D341Med (cell line): ENCODE measurements around the gene SPOCK1.
A peak's percentile ranks its signal among the peaks of the same experiment; 100 is the strongest.

Source experiments
- DNase-seq: peaks from one replicate; pipeline ENCODE4 v3.0.0; 2012; ENCODE audit warnings: low spot score

The SPOCK1 gene

DNA sequence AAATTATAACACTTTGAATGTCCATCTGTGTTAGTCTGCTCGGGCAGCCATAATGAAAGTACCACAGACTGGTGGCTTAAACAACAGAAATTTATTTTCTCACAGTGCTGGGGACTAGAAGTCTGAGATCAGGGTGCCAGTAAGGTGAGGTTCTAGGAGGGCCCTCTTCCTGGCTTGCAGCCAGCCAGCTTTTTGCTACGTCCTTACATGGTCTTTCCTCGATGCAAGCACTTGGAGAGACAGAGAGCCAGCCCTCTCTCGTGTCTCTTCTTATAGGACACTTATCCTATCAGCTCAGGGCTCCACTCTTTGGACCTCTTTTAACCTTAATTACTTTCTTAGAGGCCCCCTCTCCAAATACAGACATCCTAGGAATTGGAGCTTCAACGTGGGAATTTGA lies 351.8 kb downstream of the SPOCK1 start:
- DNase-seq, result no peak

DNA sequence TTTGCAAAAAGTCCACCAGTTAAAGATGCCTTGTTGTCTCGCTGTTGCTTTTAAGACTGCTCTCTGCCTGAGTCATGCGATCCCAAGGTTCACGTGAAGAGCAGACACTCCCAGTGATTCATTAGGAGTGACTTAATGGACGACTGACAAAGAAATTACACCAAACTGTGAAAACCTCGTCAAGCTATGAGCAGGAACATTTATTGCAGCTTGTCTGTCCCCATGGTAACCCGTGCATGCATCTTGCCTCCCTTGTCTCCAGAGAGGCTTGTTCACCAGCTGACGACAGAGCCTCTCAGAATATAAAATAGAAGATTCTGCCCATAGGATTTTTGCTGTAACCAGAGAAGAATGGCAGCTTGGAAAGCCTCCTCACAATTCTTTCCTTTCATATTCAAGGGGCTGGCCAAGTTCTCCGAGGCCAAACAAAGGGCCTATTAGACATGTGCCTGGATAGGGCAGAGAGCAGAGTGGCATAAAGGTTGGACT lies 352.7 kb downstream of the SPOCK1 start:
- no peak for DNase-seq

DNA sequence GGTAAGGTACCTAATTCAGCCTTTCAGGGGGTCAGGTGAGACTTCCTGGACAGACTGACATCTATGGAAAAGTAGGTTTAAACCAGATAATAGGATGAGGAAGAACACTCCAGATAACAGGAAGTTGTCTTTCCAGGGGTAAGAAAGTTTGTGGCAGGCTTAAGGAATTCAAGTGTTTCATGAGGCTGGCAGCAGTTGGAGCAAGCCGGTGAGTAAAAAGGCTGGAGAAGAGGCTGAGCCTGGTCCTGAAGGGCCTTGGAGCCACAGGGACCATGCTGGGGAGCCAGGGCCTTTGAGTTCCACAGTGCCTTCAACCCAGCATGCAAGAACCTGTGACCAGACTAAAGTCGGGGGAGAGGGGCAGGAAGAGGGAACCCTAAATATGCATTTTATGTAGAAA lies 353.4 kb downstream of the SPOCK1 start:
- DNase-seq, result no peak

DNA sequence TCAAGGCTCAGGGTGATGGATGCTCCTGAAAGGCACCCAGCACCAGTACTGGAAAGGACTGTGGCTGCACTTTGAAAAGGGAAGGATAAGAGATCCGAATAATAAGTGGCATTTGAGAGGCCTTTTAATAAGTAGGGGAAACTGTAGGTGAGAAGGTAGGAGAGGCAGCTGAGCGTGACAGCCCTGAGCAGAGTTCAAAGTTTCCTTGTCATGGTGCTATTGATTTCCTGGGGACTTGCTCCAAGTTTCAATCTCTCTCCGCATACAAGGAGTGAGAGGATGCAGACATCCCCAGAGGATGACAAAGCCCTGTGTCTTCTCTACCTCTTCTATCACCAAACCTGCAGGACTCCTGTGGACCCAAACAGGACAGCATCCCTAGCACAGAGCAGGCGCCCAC lies 354.5 kb downstream of the SPOCK1 start:
- no peak for DNase-seq

DNA sequence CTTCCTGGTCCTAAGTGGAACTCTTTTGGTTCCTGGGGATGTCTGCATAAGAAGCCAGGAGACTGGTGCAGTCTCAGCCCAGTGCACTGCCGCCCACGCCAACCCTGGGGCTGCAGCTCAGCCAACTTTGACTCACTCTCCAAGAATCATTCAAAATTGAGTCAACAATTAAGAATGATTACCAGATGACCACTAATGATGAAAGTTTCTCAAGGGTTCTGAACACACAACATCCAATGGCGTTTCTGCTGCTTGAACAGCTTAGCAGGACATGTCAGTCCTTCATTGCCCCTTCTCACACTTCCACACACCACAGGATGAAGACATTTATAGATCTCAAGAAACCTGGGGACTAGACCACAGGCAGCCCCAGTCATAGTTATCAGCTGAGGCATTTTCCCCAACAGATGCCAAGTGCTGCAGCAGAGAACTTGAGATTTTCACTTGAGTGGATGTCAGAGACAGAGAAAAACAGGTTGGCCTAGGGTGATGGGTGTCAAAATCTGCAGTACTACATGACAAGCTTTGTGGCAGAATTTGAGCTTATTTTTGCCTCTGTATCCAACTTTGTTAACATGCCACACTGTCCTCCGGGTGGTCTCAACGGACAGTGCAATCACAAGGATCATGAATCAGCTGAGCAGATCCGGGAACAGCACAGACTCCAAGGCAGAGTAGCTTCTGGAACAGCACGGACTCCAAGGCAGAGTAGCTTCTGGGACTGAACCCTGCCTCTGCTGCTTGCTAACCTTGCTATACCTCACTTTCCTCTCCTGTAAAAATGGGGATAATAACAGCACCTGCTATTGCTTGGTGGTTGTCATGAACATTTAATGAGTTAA lies 356.1 kb downstream of the SPOCK1 start:
- DNase-seq, result no peak

- DNase-seq, result peak; percentile 82
Measured at GRCh38 chr5:137142346-137142745, 356.8 kb downstream of the SPOCK1 start.

- peak; percentile 62 for DNase-seq
Measured at GRCh38 chr5:137141779-137142178, 357.3 kb downstream of the SPOCK1 start.

GRCh38 chr5:137136991-137137632 lies 362.0 kb downstream of the SPOCK1 start:
- DNase-seq, result peak; percentile 47

- DNase-seq, result no peak
Measured at GRCh38 chr5:137134920-137135532, 364.1 kb downstream of the SPOCK1 start.

- DNase-seq, result no peak
Measured at GRCh38 chr5:137129886-137130680, 369.0 kb downstream of the SPOCK1 start.

GRCh38 chr5:137128012-137128411 lies 371.1 kb downstream of the SPOCK1 start:
- no peak for DNase-seq

- DNase-seq, result no peak
Measured at GRCh38 chr5:137126829-137127228, 372.3 kb downstream of the SPOCK1 start.

DNA sequence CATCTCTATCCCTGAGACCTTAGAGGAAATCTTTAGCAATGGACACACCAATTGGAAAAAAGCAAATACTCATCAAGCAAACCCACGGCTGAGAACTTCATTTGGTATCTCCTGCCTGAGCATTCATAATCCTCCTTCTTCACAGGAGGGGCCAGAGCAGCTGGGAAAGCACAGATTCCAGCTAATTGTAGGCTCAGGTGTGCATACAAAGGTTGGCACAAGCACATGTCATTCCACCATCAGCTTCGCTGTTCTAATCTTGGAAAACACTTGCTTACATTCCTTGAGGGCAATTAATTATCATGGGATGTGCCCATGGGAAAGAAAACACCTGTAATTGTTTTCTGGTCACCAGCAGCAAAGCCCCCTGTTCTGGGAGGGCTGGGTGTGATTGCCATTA lies 376.6 kb downstream of the SPOCK1 start:
- no peak for DNase-seq

DNA sequence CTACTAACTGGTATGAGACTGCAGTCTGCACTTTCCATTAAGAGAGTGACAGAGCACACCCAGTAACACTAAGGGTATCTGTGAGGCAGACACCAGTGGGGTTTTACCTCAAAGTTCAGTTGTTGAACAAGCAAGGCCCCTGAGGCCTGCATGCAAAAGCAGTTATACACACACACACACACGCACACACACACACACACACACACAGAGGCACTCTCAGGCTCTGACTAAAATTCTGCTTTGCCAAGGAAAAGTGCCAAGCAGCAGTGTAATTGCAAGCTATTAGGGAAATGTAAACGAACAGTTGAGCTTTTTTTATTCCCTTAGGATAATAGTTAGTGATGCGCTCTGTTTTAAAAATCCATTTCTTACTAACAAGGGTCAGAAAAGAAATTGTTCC lies 377.1 kb downstream of the SPOCK1 start:
- no peak for DNase-seq

- DNase-seq, result no peak
Measured at GRCh38 chr5:137119321-137119720, 379.8 kb downstream of the SPOCK1 start.

DNA sequence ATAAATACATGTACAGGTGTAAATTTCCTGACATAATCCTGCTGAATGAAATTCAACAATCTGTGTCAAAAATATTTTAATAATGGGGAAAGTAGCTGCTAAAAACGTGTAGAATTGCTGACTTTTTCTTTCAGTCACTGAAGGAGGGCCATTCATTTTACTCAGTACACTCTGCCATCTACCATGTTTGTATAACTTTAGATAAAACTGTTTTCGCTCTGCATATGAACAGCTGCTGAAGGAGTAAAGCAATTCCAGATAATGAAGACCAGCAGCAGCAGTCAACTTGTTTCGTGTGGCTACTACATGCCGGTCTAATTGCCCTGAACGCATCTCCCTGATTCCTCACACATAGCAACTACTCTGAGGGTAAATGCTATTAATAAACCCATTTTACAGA lies 380.5 kb downstream of the SPOCK1 start:
- DNase-seq, result no peak

DNA sequence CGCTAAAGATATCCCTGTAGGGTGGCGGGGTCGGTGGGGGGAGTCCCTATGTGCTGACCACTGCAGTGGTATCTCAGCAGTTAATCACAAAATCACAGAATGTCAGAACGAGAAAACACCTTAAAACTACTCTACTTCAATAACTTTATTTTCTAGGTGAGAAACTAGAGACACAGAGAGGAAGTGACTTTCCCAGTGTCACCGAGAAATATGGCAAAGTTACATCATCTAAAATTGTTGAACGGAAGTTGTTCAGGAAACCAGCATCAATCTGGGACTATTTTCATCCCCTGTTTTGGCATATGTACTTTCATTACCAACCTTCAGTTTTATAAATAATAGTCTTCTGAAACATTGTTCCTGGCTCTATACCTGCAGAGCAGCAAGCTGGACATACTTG lies 384.0 kb downstream of the SPOCK1 start:
- no peak for DNase-seq

- DNase-seq, result no peak
Measured at GRCh38 chr5:137114529-137114928, 384.6 kb downstream of the SPOCK1 start.

GRCh38 chr5:137113939-137114338 lies 385.2 kb downstream of the SPOCK1 start:
- no peak for DNase-seq

DNA sequence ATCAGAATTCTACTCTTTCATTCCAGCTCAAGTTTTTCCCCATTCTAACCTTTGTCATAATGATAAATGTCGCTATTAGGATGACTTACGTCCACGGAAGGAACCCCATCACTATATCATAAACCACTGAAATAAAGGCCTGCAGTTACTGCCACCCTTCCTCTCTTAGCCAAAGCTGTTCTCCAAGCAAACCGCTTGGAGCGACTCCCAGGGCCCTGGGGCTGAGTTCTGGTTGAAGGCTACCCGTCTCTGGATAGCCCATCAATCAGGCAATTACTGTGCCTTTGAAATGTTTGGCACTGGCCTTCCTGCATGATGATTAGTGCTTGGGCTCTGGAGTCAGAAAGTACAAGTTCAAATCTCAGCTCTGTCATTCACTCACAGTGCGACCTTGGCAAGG lies 386.0 kb downstream of the SPOCK1 start:
- DNase-seq, result no peak

- peak; percentile 33 for DNase-seq
Measured at GRCh38 chr5:137105351-137106035, 393.6 kb downstream of the SPOCK1 start.

DNA sequence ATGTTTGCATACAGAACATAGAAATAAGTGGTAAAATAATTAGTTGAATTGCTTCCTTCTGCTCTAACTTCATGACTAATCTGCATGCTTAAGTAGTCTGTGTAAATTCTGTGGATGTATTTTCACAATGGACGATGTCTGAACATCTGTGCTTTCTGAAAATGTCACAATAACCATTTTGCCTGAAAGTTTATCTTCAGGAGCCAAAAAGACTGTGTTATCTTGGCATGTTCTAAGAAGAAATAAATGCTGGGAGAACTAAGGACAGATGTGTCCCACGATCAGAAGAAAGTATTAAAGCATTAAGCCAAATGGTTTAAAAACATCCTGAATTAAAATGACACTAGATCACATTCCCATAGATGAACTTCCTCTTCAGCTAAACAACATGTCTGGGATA lies 397.6 kb downstream of the SPOCK1 start:
- DNase-seq, result no peak
